Smooth muscle cell (in vitro differentiated cells): Measurements from ENCODE around the gene SLCO3A1. TPM values are rescaled to one million over a fixed set of nuclear protein-coding genes. Genes with fewer than 3 reads are reported as not detected.

ENCODE experiments used
- DNase-seq: peaks from one replicate; lab custom pipeline; 2025; ENCODE audit not compliant: unreplicated experiment; lab: John Stamatoyannopoulos, UW
- H2AFZ ChIP-seq: fragments of 200-600 bp; sonication (generic); 2 replicates; pipeline ENCODE4 v1.6.0; 2016; ENCODE audit warnings: antibody characterized with exemption, low read depth, mild to moderate bottlenecking
- H3F3A ChIP-seq: fragments of 200-600 bp; sonication (generic); 2 replicates; pipeline ENCODE4 v1.6.0; 2017; ENCODE audit warnings: antibody characterized with exemption, low read depth
- H3K27ac ChIP-seq: fragments of 200-600 bp; sonication (generic); 2 replicates; pipeline ENCODE4 v1.5.1; 2016; ENCODE audit warnings: low read depth, mild to moderate bottlenecking
- H3K27me3 ChIP-seq: fragments of 200-600 bp; sonication (generic); 2 replicates; pipeline ENCODE4 v1.6.1; 2016; ENCODE audit warnings: low read depth, mild to moderate bottlenecking
- H3K36me3 ChIP-seq: fragments of 200-600 bp; sonication (generic); 2 replicates; pipeline ENCODE4 v1.5.1; 2016; ENCODE audit warnings: low read depth
- H3K4me1 ChIP-seq: fragments of 200-600 bp; sonication (generic); 2 replicates; pipeline ENCODE4 v1.5.1; 2016; ENCODE audit warnings: low read depth
- H3K4me2 ChIP-seq: fragments of 200-600 bp; sonication (generic); 2 replicates; pipeline ENCODE4 v1.6.0; 2016; ENCODE audit warnings: mild to moderate bottlenecking
- H3K4me3 ChIP-seq: fragments of 200-600 bp; sonication (generic); 2 replicates; pipeline ENCODE4 v1.5.1; 2016; ENCODE audit warnings: mild to moderate bottlenecking
- H3K79me2 ChIP-seq: fragments of 200-600 bp; sonication (generic); 2 replicates; pipeline ENCODE4 v1.6.0; 2016; ENCODE audit warnings: low read depth, mild to moderate bottlenecking
- H3K9ac ChIP-seq: fragments of 200-600 bp; sonication (generic); 2 replicates; pipeline ENCODE4 v1.6.0; 2016; ENCODE audit warnings: low read depth
- H3K9me3 ChIP-seq: fragments of 200-600 bp; sonication (generic); replicated peaks from 2 replicates; pipeline ENCODE4 v1.5.1; 2016; ENCODE audit warnings: low read depth
- H4K20me1 ChIP-seq: fragments of 200-600 bp; sonication (generic); 2 replicates; pipeline ENCODE4 v1.6.0; 2016; ENCODE audit warnings: low read depth
- CTCF ChIP-seq: fragments of 200-600 bp; sonication (generic); IDR thresholded peaks from 2 replicates; pipeline ENCODE4 v1.5.1; 2017; ENCODE audit warnings: borderline replicate concordance, mild to moderate bottlenecking, antibody characterized with exemption; ENCODE audit not compliant: insufficient read depth, poor library complexity, severe bottlenecking
- WGBS: methylation state at CpG from one replicate; pipeline ENCODE4 v1.1.7; 2016; ENCODE audit warnings: low lambda C conversion rate; 5-methylcytosine and 5-hydroxymethylcytosine counted together
- polyA plus RNA-seq: library from polyadenylated mRNA; unstranded; fragments of >200 nt; fragmentation: Nextera tagmentation; extraction: Ambion mirVana; gene quantifications from 2 replicates; pipeline ENCODE4 v1.2.1, GENCODE V29; 2016
- total RNA-seq: library from RNA; depleted of rRNA; stranded (reverse); fragments of >200 nt; gene quantifications from 2 replicates; pipeline ENCODE4 v1.2.3, GENCODE V29; 2014

SLCO3A1 gene
- total and polyA plus RNA-seq, 2 experiments from 2014 or later = 1.3 to 12.6 TPM

- Histone ChIP-seq H3F3A (no peaks in the 10 kb centered on the region), H3K36me3 (no peaks in the 10 kb centered on the region), H3K9ac (no peak overlapping the region), H3K4me1 (peaks cover 6% of the 10 kb centered on the region), H4K20me1 (no peaks in the 10 kb centered on the region), H3K4me2 (no peak overlapping the region), H3K27ac (no peak overlapping the region), H3K27me3 (no peaks in the 10 kb centered on the region), H3K9me3 (no peaks in the 10 kb centered on the region), H3K4me3 (no peak overlapping the region), H2AFZ (no peak overlapping the region), H3K79me2 (no peaks in the 10 kb centered on the region)
- no peak for TF ChIP-seq CTCF
- 62% methylated on average over 5 of the region's 5 CpGs for WGBS
- no peak for DNase-seq
Measured at GRCh38 chr15:92074646-92075045, 221.1 kb downstream of the SLCO3A1 start.

GRCh38 chr15:92075764-92076163 is 222.3 kb downstream of the SLCO3A1 start:
- H3K4me1 ChIP-seq = peaks cover 4% of the 10 kb centered on the region
- no peak overlapping the region for H3K4me3 ChIP-seq
- H3F3A ChIP-seq = no peaks in the 10 kb centered on the region
- no peak for DNase-seq
- H3K4me2 ChIP-seq = no peak overlapping the region
- WGBS = 62% methylated on average over 7 of the region's 7 CpGs
- H3K9ac ChIP-seq = no peak overlapping the region
- no peak overlapping the region for H3K27ac ChIP-seq
- no peaks in the 10 kb centered on the region for H3K79me2 ChIP-seq
- H3K9me3 ChIP-seq = no peaks in the 10 kb centered on the region
- H2AFZ ChIP-seq = no peak overlapping the region
- no peaks in the 10 kb centered on the region for H4K20me1 ChIP-seq
- no peak for TF ChIP-seq CTCF
- H3K27me3 ChIP-seq = no peaks in the 10 kb centered on the region
- no peaks in the 10 kb centered on the region for H3K36me3 ChIP-seq

- Histone ChIP-seq H3K79me2 (no peaks in the 10 kb centered on the region), H3K4me1 (peaks cover 4% of the 10 kb centered on the region), H3K27me3 (no peaks in the 10 kb centered on the region), H3K27ac (no peak overlapping the region), H3K4me2 (no peak overlapping the region), H3K4me3 (no peak overlapping the region), H3K36me3 (no peaks in the 10 kb centered on the region), H3K9ac (no peak overlapping the region), H4K20me1 (no peaks in the 10 kb centered on the region), H2AFZ (no peak overlapping the region), H3K9me3 (no peaks in the 10 kb centered on the region), H3F3A (no peaks in the 10 kb centered on the region)
- no peak for DNase-seq
- TF ChIP-seq CTCF = no peak
- 95% methylated on average over 8 of the region's 8 CpGs for WGBS
Measured at GRCh38 chr15:92076541-92076940, 223.0 kb downstream of the SLCO3A1 start.

- no peak overlapping the region for H3K4me2 ChIP-seq
- TF ChIP-seq CTCF = peak; percentile 69
- H3K27ac ChIP-seq = no peak overlapping the region
- WGBS = 55% methylated on average over 13 of the region's 13 CpGs
- no peaks in the 10 kb centered on the region for H4K20me1 ChIP-seq
- DNase-seq = no peak
- no peak overlapping the region for H3K4me3 ChIP-seq
- peaks cover 4% of the 10 kb centered on the region for H3K4me1 ChIP-seq
- H2AFZ ChIP-seq = no peak overlapping the region
- H3F3A ChIP-seq = no peaks in the 10 kb centered on the region
- no peaks in the 10 kb centered on the region for H3K79me2 ChIP-seq
- H3K9me3 ChIP-seq = no peaks in the 10 kb centered on the region
- H3K9ac ChIP-seq = no peak overlapping the region
- peaks cover under 1% of the 10 kb centered on the region for H3K27me3 ChIP-seq
- no peaks in the 10 kb centered on the region for H3K36me3 ChIP-seq
Measured at GRCh38 chr15:92077353-92078085, 224.0 kb downstream of the SLCO3A1 start.
